WTC11 (cell line): ENCODE data around the gene CSRNP3. TPM values are rescaled to one million over a fixed set of nuclear protein-coding genes. Genes with fewer than 3 reads are reported as not detected.

Experiments
- ATAC-seq: fragments of 200-7000 bp; cut with Tn5 transposase; 2 replicates; pipeline ENCODE4 v1.10.0; 2021; ENCODE audit warnings: mild to moderate bottlenecking, moderate library complexity
- CTCF ChIA-PET: fragments of 300-600 bp; sonication (Branson Sonifier 250); formaldehyde crosslinking; loops from one replicate; lab custom pipeline; 2021; ENCODE audit warnings: antibody characterized with exemption; lab: Charles Lee
- POLR2A ChIA-PET: fragments of 350-600 bp; sonication (Branson Sonifier 250); formaldehyde crosslinking; loops from one replicate; lab custom pipeline; 2021; ENCODE audit warnings: antibody characterized with exemption; lab: Charles Lee
- DNase-seq: peaks from one replicate; pipeline ENCODE4 v3.0.0; 2021; ENCODE audit warnings: low spot score
- H3K27ac Mint-ChIP-seq: 2 replicates; pipeline ENCODE4 v1.8.0; 2021; ENCODE audit warnings: mixed read lengths
- H3K27me3 Mint-ChIP-seq: 2 replicates; pipeline ENCODE4 v1.8.0; 2021; ENCODE audit warnings: low read depth, mild to moderate bottlenecking, moderate library complexity, mixed read lengths
- H3K36me3 Mint-ChIP-seq: 2 replicates; pipeline ENCODE4 v1.8.0; 2021; ENCODE audit warnings: mixed read lengths
- H3K4me1 Mint-ChIP-seq: 2 replicates; pipeline ENCODE4 v1.8.0; 2022; ENCODE audit warnings: mixed read lengths
- H3K4me3 Mint-ChIP-seq: 2 replicates; pipeline ENCODE4 v1.8.0; 2021; ENCODE audit warnings: mild to moderate bottlenecking, moderate library complexity, mixed read lengths
- H3K9me3 Mint-ChIP-seq: 2 replicates; pipeline ENCODE4 v1.8.0; 2021; ENCODE audit warnings: mixed read lengths
- CREB1 ChIP-seq: sonication (generic); formaldehyde crosslinking; IDR thresholded peaks from 2 replicates; pipeline ENCODE4 v1.8.0; 2023; ENCODE audit warnings: mild to moderate bottlenecking, missing genetic modification reagents
- FOXP1 ChIP-seq: sonication (generic); formaldehyde crosslinking; IDR thresholded peaks from 2 replicates; pipeline ENCODE4 v1.8.0; 2022; ENCODE audit warnings: missing genetic modification reagents, mild to moderate bottlenecking, moderate library complexity, borderline replicate concordance
- KAT7 ChIP-seq: sonication (generic); formaldehyde crosslinking; IDR thresholded peaks from 2 replicates; pipeline ENCODE4 v1.8.1; 2023; ENCODE audit warnings: missing genetic modification reagents, mild to moderate bottlenecking, borderline replicate concordance
- NR2C2 ChIP-seq: sonication (generic); formaldehyde crosslinking; IDR thresholded peaks from 2 replicates; pipeline ENCODE4 v1.8.0; 2022; ENCODE audit warnings: mild to moderate bottlenecking, missing genetic modification reagents
- NR3C1 ChIP-seq: sonication (generic); formaldehyde crosslinking; conservative IDR thresholded peaks from 2 replicates; pipeline ENCODE4 v1.8.1; 2023; ENCODE audit warnings: low read depth, mild to moderate bottlenecking, missing genetic modification reagents
- SOX15 ChIP-seq: fragments of 250-450 bp; sonication (Bioruptor Pico); IDR thresholded peaks from 2 replicates; pipeline ENCODE4 v1.9.0; 2021; ENCODE audit warnings: mild to moderate bottlenecking
- TEAD1 ChIP-seq: sonication (generic); formaldehyde crosslinking; IDR thresholded peaks from 2 replicates; pipeline ENCODE4 v1.8.0; 2022; ENCODE audit warnings: mild to moderate bottlenecking, missing genetic modification reagents
- TEAD4 ChIP-seq: sonication (generic); formaldehyde crosslinking; IDR thresholded peaks from 2 replicates; pipeline ENCODE4 v1.8.0; 2022; ENCODE audit warnings: mild to moderate bottlenecking, missing genetic modification reagents
- ZNF263 ChIP-seq: sonication (generic); formaldehyde crosslinking; IDR thresholded peaks from 2 replicates; pipeline ENCODE4 v1.8.1; 2022; ENCODE audit warnings: low read depth, mild to moderate bottlenecking, moderate library complexity, missing genetic modification reagents
- ZNF396 ChIP-seq: fragments of 250-450 bp; sonication (Bioruptor Pico); IDR thresholded peaks from 2 replicates; pipeline ENCODE4 v1.8.0; 2021; ENCODE audit warnings: mild to moderate bottlenecking, moderate library complexity, borderline replicate concordance
- total RNA-seq: library from RNA; stranded (reverse); gene quantifications from 3 replicates; pipeline ENCODE4 v1.2.3, GENCODE V29; 2021
- TF ChIP-seq, protein P1 (sequence below): fragments of 250-450 bp; sonication (Bioruptor Pico); IDR thresholded peaks from 2 replicates; pipeline ENCODE4 v2.1.2; 2022; ENCODE audit warnings: mild to moderate bottlenecking, moderate library complexity
- TF ChIP-seq, protein P2 (sequence below): sonication (generic); formaldehyde crosslinking; IDR thresholded peaks from 2 replicates; pipeline ENCODE4 v1.8.0; 2022; ENCODE audit warnings: missing genetic modification reagents
- TF ChIP-seq, protein P3 (sequence below): fragments of 200-600 bp; IDR thresholded peaks from 2 replicates; pipeline ENCODE4 v1.8.0; 2022; ENCODE audit warnings: antibody characterized with exemption
- TF ChIP-seq, protein P4 (sequence below): sonication (generic); formaldehyde crosslinking; IDR thresholded peaks from 2 replicates; pipeline ENCODE4 v1.8.1; 2023; ENCODE audit warnings: mild to moderate bottlenecking, missing genetic modification reagents, moderate library complexity
- TF ChIP-seq, protein P5 (sequence below): sonication (generic); formaldehyde crosslinking; conservative IDR thresholded peaks from 2 replicates; pipeline ENCODE4 v1.8.1; 2022; ENCODE audit warnings: mild to moderate bottlenecking, missing genetic modification reagents
- TF ChIP-seq, protein P6 (sequence below): sonication (generic); formaldehyde crosslinking; IDR thresholded peaks from 2 replicates; pipeline ENCODE4 v1.8.1; 2023; ENCODE audit warnings: mild to moderate bottlenecking, missing genetic modification reagents

CSRNP3 gene
- total RNA-seq, 1 experiment from 2014 or later, result 7.3 TPM

DNA sequence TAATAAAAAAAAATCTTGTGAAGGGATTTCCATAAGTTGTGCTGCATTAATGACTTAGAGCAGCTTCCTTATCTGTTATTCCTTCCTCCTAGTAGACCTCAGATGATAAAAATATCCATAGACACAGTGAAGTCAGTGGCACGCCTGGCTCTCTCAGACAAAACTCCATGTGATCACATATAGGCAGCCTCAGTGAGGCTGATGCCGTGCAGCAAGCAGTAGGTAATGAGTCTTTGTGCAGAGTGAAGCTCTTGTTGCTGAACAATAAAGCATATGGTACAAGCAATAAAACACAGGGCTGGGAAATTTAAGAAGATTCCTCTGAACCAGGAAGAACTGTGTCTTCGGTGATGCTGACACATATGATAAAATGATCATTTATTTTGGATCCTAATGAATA lies 102.7 kb downstream of the CSRNP3 start (continued):
- TF ChIP-seq TEAD1, result no peak

DNA sequence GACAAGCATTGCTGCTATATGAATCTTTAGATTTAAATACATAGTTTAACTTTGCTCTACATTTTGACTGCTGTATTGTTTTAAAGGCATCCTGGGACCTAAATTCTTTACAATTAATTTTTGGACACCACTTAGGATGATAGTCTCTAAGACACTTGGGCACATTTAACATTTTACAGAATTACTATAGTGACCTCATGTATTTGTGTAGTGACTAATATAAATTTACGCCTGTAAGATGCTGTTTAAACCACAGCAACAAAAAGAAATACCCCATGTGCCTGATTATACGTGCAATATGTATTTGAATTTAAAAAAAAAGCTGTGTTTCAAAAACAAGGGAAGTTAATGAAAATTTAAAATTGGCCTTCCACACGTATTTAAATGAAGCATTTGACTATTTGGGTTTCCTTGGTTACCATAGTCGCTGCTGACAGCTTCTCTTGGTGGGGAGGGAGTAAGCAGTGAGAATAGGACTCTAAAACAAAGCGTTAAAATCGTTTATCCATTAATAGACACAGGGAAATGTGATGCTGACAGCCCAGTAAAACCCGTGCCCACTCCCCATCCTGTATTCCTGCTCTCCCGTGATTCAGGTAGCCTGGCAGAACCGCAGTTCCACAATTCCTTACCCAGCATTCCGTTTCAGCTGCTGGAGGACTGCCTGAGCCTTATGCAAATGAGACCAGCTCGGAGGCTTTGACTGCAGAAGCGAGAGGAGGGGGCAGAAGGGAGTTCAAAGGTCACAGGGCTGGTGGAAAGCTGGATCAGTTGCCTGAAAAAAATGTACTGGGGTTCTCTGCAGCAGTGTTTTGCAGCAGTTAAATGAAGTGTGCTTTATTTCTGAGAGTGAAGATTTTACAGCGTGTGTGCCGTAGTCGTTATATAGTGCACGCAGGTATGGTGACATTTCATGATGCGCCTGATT lies 104.3 kb downstream of the CSRNP3 start:
- Mint-ChIP-seq H3K27me3 (no peaks in the 10 kb centered on the region), H3K27ac (peak overlapping the region; percentile 38), H3K4me1 (peaks cover 34% of the 10 kb centered on the region), H3K4me3 (peak overlapping the region; percentile 61), H3K36me3 (no peaks in the 10 kb centered on the region), H3K9me3 (no peaks in the 10 kb centered on the region)
- DNase-seq (peak; percentile 74), ATAC-seq (peak; percentile 100)
- CTCF ChIA-PET, result interaction anchor here (1.2 to 1.9 kb wide), 5 partner anchors 10 to 301 kb away, joined by 3 to 11 read pairs (median 6); no protein-coding TSS in a partner anchor
- POLR2A ChIA-PET, result no interaction called here
- TF ChIP-seq, protein P1, sequence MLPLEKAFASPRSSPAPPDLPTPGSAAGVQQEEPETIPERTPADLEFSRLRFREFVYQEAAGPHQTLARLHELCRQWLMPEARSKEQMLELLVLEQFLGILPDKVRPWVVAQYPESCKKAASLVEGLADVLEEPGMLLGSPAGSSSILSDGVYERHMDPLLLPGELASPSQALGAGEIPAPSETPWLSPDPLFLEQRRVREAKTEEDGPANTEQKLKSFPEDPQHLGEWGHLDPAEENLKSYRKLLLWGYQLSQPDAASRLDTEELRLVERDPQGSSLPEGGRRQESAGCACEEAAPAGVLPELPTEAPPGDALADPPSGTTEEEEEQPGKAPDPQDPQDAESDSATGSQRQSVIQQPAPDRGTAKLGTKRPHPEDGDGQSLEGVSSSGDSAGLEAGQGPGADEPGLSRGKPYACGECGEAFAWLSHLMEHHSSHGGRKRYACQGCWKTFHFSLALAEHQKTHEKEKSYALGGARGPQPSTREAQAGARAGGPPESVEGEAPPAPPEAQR, result no peak
- TF ChIP-seq, protein P2, sequence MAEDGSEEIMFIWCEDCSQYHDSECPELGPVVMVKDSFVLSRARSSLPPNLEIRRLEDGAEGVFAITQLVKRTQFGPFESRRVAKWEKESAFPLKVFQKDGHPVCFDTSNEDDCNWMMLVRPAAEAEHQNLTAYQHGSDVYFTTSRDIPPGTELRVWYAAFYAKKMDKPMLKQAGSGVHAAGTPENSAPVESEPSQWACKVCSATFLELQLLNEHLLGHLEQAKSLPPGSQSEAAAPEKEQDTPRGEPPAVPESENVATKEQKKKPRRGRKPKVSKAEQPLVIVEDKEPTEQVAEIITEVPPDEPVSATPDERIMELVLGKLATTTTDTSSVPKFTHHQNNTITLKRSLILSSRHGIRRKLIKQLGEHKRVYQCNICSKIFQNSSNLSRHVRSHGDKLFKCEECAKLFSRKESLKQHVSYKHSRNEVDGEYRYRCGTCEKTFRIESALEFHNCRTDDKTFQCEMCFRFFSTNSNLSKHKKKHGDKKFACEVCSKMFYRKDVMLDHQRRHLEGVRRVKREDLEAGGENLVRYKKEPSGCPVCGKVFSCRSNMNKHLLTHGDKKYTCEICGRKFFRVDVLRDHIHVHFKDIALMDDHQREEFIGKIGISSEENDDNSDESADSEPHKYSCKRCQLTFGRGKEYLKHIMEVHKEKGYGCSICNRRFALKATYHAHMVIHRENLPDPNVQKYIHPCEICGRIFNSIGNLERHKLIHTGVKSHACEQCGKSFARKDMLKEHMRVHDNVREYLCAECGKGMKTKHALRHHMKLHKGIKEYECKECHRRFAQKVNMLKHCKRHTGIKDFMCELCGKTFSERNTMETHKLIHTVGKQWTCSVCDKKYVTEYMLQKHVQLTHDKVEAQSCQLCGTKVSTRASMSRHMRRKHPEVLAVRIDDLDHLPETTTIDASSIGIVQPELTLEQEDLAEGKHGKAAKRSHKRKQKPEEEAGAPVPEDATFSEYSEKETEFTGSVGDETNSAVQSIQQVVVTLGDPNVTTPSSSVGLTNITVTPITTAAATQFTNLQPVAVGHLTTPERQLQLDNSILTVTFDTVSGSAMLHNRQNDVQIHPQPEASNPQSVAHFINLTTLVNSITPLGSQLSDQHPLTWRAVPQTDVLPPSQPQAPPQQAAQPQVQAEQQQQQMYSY (CRISPR knock-in tag), result peak; percentile 35; the same call in 1 of the 2 replicates
- TF ChIP-seq NR2C2 (CRISPR knock-in tag), result peak; percentile 84
- TF ChIP-seq, protein P3, sequence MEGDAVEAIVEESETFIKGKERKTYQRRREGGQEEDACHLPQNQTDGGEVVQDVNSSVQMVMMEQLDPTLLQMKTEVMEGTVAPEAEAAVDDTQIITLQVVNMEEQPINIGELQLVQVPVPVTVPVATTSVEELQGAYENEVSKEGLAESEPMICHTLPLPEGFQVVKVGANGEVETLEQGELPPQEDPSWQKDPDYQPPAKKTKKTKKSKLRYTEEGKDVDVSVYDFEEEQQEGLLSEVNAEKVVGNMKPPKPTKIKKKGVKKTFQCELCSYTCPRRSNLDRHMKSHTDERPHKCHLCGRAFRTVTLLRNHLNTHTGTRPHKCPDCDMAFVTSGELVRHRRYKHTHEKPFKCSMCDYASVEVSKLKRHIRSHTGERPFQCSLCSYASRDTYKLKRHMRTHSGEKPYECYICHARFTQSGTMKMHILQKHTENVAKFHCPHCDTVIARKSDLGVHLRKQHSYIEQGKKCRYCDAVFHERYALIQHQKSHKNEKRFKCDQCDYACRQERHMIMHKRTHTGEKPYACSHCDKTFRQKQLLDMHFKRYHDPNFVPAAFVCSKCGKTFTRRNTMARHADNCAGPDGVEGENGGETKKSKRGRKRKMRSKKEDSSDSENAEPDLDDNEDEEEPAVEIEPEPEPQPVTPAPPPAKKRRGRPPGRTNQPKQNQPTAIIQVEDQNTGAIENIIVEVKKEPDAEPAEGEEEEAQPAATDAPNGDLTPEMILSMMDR, result no peak

DNA sequence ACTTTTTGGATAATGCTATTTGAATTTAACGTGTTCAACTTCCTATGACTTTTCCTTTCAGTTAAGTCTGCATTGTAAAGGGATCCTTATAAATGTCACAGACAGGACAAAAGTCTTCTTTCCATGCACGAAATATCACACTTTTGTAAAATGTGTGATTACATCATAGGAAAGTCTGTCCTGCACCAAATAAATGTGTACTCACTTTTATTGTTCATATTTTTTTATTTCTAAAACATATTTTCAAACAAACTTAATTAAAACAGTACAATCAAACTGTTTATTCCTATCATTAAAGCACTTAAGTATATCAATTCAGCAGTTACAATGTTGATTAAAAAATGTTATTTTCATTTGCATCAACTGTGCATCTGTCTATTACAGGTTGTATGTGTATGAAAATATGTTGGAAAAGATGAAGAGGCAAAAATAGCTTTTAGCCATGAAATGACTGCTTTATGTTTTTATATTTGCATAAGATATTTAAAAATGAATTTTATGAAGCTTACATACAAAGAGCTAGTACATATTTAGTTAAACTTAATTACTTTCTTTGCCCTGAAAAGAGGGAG lies 105.6 kb downstream of the CSRNP3 start:
- H3K4me3 Mint-ChIP-seq, result no peak overlapping the region
- TF ChIP-seq ZNF263 (CRISPR knock-in tag) (no peak), NR3C1 (CRISPR knock-in tag) (no peak), TEAD4 (CRISPR knock-in tag) (no peak), FOXP1 (CRISPR knock-in tag) (no peak), KAT7 (no peak), ZNF396 (no peak), CREB1 (no peak), SOX15 (CRISPR knock-in tag) (no peak)
- TF ChIP-seq, protein P3, result no peak
- TF ChIP-seq, protein P4, sequence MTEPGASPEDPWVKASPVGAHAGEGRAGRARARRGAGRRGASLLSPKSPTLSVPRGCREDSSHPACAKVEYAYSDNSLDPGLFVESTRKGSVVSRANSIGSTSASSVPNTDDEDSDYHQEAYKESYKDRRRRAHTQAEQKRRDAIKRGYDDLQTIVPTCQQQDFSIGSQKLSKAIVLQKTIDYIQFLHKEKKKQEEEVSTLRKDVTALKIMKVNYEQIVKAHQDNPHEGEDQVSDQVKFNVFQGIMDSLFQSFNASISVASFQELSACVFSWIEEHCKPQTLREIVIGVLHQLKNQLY (CRISPR knock-in tag), result no peak
- TF ChIP-seq, protein P5, sequence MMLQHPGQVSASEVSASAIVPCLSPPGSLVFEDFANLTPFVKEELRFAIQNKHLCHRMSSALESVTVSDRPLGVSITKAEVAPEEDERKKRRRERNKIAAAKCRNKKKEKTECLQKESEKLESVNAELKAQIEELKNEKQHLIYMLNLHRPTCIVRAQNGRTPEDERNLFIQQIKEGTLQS (CRISPR knock-in tag), result no peak
- TF ChIP-seq, protein P6, sequence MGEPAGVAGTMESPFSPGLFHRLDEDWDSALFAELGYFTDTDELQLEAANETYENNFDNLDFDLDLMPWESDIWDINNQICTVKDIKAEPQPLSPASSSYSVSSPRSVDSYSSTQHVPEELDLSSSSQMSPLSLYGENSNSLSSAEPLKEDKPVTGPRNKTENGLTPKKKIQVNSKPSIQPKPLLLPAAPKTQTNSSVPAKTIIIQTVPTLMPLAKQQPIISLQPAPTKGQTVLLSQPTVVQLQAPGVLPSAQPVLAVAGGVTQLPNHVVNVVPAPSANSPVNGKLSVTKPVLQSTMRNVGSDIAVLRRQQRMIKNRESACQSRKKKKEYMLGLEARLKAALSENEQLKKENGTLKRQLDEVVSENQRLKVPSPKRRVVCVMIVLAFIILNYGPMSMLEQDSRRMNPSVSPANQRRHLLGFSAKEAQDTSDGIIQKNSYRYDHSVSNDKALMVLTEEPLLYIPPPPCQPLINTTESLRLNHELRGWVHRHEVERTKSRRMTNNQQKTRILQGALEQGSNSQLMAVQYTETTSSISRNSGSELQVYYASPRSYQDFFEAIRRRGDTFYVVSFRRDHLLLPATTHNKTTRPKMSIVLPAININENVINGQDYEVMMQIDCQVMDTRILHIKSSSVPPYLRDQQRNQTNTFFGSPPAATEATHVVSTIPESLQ (CRISPR knock-in tag), result no peak

More for the DNA sequence above, 105.6 kb downstream of the CSRNP3 start:
- ChIA-PET CTCF (interaction anchor here (1.7 to 1.9 kb wide), 3 partner anchors 123 to 299 kb away, joined by 6 to 11 read pairs (median 8); no protein-coding TSS in a partner anchor), POLR2A (no interaction called here)
- ATAC-seq, result no peak
- no peaks in the 10 kb centered on the region for H3K9me3 Mint-ChIP-seq
- no peak overlapping the region for H3K27ac Mint-ChIP-seq
- no peak for DNase-seq
- peaks cover 40% of the 10 kb centered on the region for H3K4me1 Mint-ChIP-seq
- no peaks in the 10 kb centered on the region for H3K36me3 Mint-ChIP-seq
- no peaks in the 10 kb centered on the region for H3K27me3 Mint-ChIP-seq
